ENCODE measurements around the gene MT1A. TPM values are rescaled to one million over a fixed set of nuclear protein-coding genes. Genes with fewer than 3 reads are reported as not detected.
A peak's percentile ranks its signal among the peaks of the same experiment; 100 is the strongest.

The MT1A gene
- polyA plus RNA-seq, 1 donor from 2014 or later, result not detected

GRCh38 chr16:56632156-56632847 is 6.2 kb upstream of the MT1A start, which contains the start of gene MT1M:
MT1M (plus strand) TSS chr16:56632659; CDS start chr16:56632732, 73 bp downstream.
- no peak within 1 kb of the TSS for H3K4me2 ChIP-seq (ENCODE audit: low read length)
- no peak for TF ChIP-seq RAD21 (conservative IDR thresholded peaks at IDR 0.05)
- no peak for TF ChIP-seq TAF1 (IDR thresholded peaks at IDR 0.05; ENCODE audit: low read depth)
- no peak for TF ChIP-seq CTCF (IDR thresholded peaks at IDR 0.05; ENCODE audit: poor library complexity, severe bottlenecking)
- TF ChIP-seq EZH2 (IDR thresholded peaks at IDR 0.05; ENCODE audit: borderline replicate concordance, insufficient read depth, low read length, poor library complexity, severe bottlenecking), result peak; percentile 68
- no peak within 1 kb of the TSS for H2AFZ ChIP-seq (ENCODE audit: low read depth, low read length)
- no peaks in the 10 kb centered on the region for H3K36me3 ChIP-seq (ENCODE audit: insufficient read depth, low read length)
- H3K79me2 ChIP-seq (replicated peaks; ENCODE audit: insufficient read depth, low read length), result no peaks in the 10 kb centered on the region
- no peaks in the 10 kb centered on the region for H3K9me3 ChIP-seq (ENCODE audit: low read length)
- no peak within 1 kb of the TSS for H3K9ac ChIP-seq (ENCODE audit: low read length)
- no peak within 1 kb of the TSS for H3K27ac ChIP-seq (ENCODE audit: low read length)
- H3F3A ChIP-seq (ENCODE audit: insufficient read depth, low read length, poor library complexity, severe bottlenecking), result no peaks in the 10 kb centered on the region
- peak within 1 kb of the TSS; percentile 59 for H3K4me3 ChIP-seq (ENCODE audit: low read length)
- H3K27me3 ChIP-seq (ENCODE audit: insufficient read depth, low read depth, low read length), result peaks cover 96% of the 10 kb centered on the region
- no peaks in the 10 kb centered on the region for H3K9me2 ChIP-seq (ENCODE audit: insufficient read depth, low read length)
- H4K20me1 ChIP-seq (ENCODE audit: insufficient read depth), result no peaks in the 10 kb centered on the region

GRCh38 chr16:56632848-56633365 is 5.6 kb upstream of the MT1A start:
- Histone ChIP-seq H2AFZ (ENCODE audit: low read depth, low read length) (no peak overlapping the region), H3K9ac (ENCODE audit: low read length) (no peak overlapping the region), H3K27me3 (ENCODE audit: insufficient read depth, low read depth, low read length) (peaks cover 99% of the 10 kb centered on the region), H3K9me3 (ENCODE audit: low read length) (no peaks in the 10 kb centered on the region), H3K9me2 (ENCODE audit: insufficient read depth, low read length) (no peaks in the 10 kb centered on the region), H3K36me3 (ENCODE audit: insufficient read depth, low read length) (no peaks in the 10 kb centered on the region), H3F3A (ENCODE audit: insufficient read depth, low read length, poor library complexity, severe bottlenecking) (no peaks in the 10 kb centered on the region), H3K27ac (ENCODE audit: low read length) (no peak overlapping the region), H4K20me1 (ENCODE audit: insufficient read depth) (no peaks in the 10 kb centered on the region), H3K79me2 (replicated peaks; ENCODE audit: insufficient read depth, low read length) (no peaks in the 10 kb centered on the region), H3K4me3 (ENCODE audit: low read length) (peak overlapping the region; percentile 59), H3K4me2 (ENCODE audit: low read length) (no peak overlapping the region)
- TF ChIP-seq POLR2AphosphoS5 (IDR thresholded peaks at IDR 0.05), result no peak
- no peak for TF ChIP-seq MXI1 (conservative IDR thresholded peaks at IDR 0.05; ENCODE audit: poor library complexity, severe bottlenecking)
- no peak for TF ChIP-seq REST (IDR thresholded peaks at IDR 0.05; ENCODE audit: borderline replicate concordance)
- no peak for TF ChIP-seq TAF1 (IDR thresholded peaks at IDR 0.05; ENCODE audit: low read depth)
- TF ChIP-seq EZH2 (IDR thresholded peaks at IDR 0.05; ENCODE audit: borderline replicate concordance, insufficient read depth, low read length, poor library complexity, severe bottlenecking), result no peak

- Histone ChIP-seq H3K9ac (ENCODE audit: low read length) (no peak overlapping the region), H3K36me3 (ENCODE audit: insufficient read depth, low read length) (no peaks in the 10 kb centered on the region), H3K4me3 (ENCODE audit: low read length) (no peak overlapping the region), H3K27ac (ENCODE audit: low read length) (no peak overlapping the region), H4K20me1 (ENCODE audit: insufficient read depth) (no peaks in the 10 kb centered on the region), H3K79me2 (replicated peaks; ENCODE audit: insufficient read depth, low read length) (no peaks in the 10 kb centered on the region), H3K27me3 (ENCODE audit: insufficient read depth, low read depth, low read length) (peaks cover 100% of the 10 kb centered on the region), H3F3A (ENCODE audit: insufficient read depth, low read length, poor library complexity, severe bottlenecking) (no peaks in the 10 kb centered on the region), H3K4me2 (ENCODE audit: low read length) (no peak overlapping the region), H3K9me3 (ENCODE audit: low read length) (no peaks in the 10 kb centered on the region), H3K9me2 (ENCODE audit: insufficient read depth, low read length) (no peaks in the 10 kb centered on the region), H2AFZ (ENCODE audit: low read depth, low read length) (no peak overlapping the region)
- TF ChIP-seq MXI1 (conservative IDR thresholded peaks at IDR 0.05; ENCODE audit: poor library complexity, severe bottlenecking) (no peak), SMC3 (conservative IDR thresholded peaks at IDR 0.05; ENCODE audit: poor library complexity) (no peak)
These were observed 4.9 kb upstream of the MT1A start for GRCh38 chr16:56633535-56633934.
